SU-DHL-6 (cell line): ENCODE results near the gene ANKHD1.

Experiments
- CTCF ChIP-seq: fragments of 200-600 bp; sonication (generic); IDR thresholded peaks from one replicate; pipeline ENCODE4 v1.5.1; 2017; ENCODE audit warnings: antibody characterized with exemption, mild to moderate bottlenecking, low read length, moderate library complexity; ENCODE audit not compliant: insufficient read depth, poor library complexity, severe bottlenecking
- EZH2phosphoT487 ChIP-seq: fragments of 200-600 bp; sonication (generic), shearing (Covaris generic); conservative IDR thresholded peaks from 2 replicates; pipeline ENCODE4 v1.6.1; 2018; ENCODE audit warnings: mild to moderate bottlenecking, antibody characterized with exemption, low read length, moderate library complexity, mixed read lengths

GRCh38 chr5:140420226-140420570 is 18.6 kb downstream of the ANKHD1 start:
- TF ChIP-seq EZH2phosphoT487 (no peak), CTCF (no peak)
